Upper lobe of left lung (tissue), 4 donors: Measurements from ENCODE around the gene TRIM44.

ENCODE experiments used
- CTCF ChIP-seq, 6 experiments: fragments of 450-650 bp in 4 of 6; fragments of 200-600 bp in 2 of 6; sonication (generic) in 2 of 6; IDR thresholded peaks; one replicate each; pipeline ENCODE4 v1.5.1; 2016 to 2019; ENCODE audit warnings: antibody characterized with exemption in 6 of 6
- POLR2A ChIP-seq, 4 donors: fragments of 450-650 bp; IDR thresholded peaks; one replicate each; pipeline ENCODE4 v1.5.1; 2016 to 2017; ENCODE audit warnings: antibody characterized with exemption in 4 of 4, mild to moderate bottlenecking in 2 of 4
- POLR2AphosphoS5 ChIP-seq, 2 donors: sonication (generic); formaldehyde crosslinking; IDR thresholded peaks; one replicate each; pipeline ENCODE4 v1.5.1; 2017; ENCODE audit warnings: antibody characterized with exemption in 2 of 2

GRCh38 chr11:35735411-35735810, 72.8 kb downstream of the TRIM44 start:
- TF ChIP-seq CTCF (IDR thresholded peaks at IDR 0.05): no peak
- TF ChIP-seq POLR2A (IDR thresholded peaks at IDR 0.05): no peak
- TF ChIP-seq POLR2AphosphoS5 (IDR thresholded peaks at IDR 0.05): no peak
